IMR-90 (cell line): ENCODE results near the gene FBXO15. TPM values are rescaled to one million over a fixed set of nuclear protein-coding genes. Genes with fewer than 3 reads are reported as not detected.
A peak's percentile ranks its signal among the peaks of the same experiment; 100 is the strongest.

ENCODE experiments used
- ATAC-seq: fragments of 200-7000 bp; cut with Tn5 transposase; 2 replicates; pipeline ENCODE4 v1.9.1; 2020; ENCODE audit warnings: low read depth, mild to moderate bottlenecking, moderate library complexity
- BruUV-seq: library from RNA; stranded (reverse); fragments of 400-500 nt; replicated peaks from 2 replicates; lab custom pipeline; 2021; lab: Mats Ljungman, UMichigan
- CTCF ChIA-PET: fragments of 300-600 bp; formaldehyde crosslinking; extraction: SDS; loops from one replicate; lab custom pipeline; 2021; ENCODE audit warnings: antibody characterized with exemption; lab: Yijun Ruan, JAX
- POLR2A ChIA-PET: fragments of 300-600 bp; sonication (Branson Sonifier 250); formaldehyde crosslinking; loops from one replicate; lab custom pipeline; 2022; ENCODE audit warnings: antibody characterized with exemption; ENCODE audit not compliant: unreplicated experiment; lab: Charles Lee
- DNase-seq: peaks from one replicate; pipeline ENCODE4 v3.0.0; 2013
- H2AFZ ChIP-seq: replicated peaks from 2 replicates; pipeline ENCODE3; 2013; ENCODE audit warnings: low read length, mild to moderate bottlenecking; ENCODE audit not compliant: poor library complexity
- H2AK5ac ChIP-seq: 2 replicates; pipeline ENCODE4 v1.6.1; 2013; ENCODE audit warnings: low read depth, low read length, inconsistent platforms
- H2AK9ac ChIP-seq: replicated peaks from 2 replicates; pipeline ENCODE3; 2013; ENCODE audit warnings: mild to moderate bottlenecking, low read depth, low read length, moderate library complexity; ENCODE audit not compliant: poor library complexity
- H2BK120ac ChIP-seq: 2 replicates; pipeline ENCODE4 v1.6.1; 2013; ENCODE audit warnings: low read depth, low read length, inconsistent platforms
- H2BK15ac ChIP-seq: 3 replicates; pipeline ENCODE4 v1.6.1; 2013; ENCODE audit warnings: low read depth, low read length, inconsistent platforms
- H2BK20ac ChIP-seq: 2 replicates; pipeline ENCODE4 v1.6.1; 2013; ENCODE audit warnings: low read depth, mild to moderate bottlenecking, inconsistent platforms, low read length, moderate library complexity
- H2BK5ac ChIP-seq: 2 replicates; pipeline ENCODE4 v1.6.1; 2013; ENCODE audit warnings: mild to moderate bottlenecking, low read depth, low read length, inconsistent platforms; ENCODE audit not compliant: poor library complexity, severe bottlenecking
- H3K14ac ChIP-seq: replicated peaks from 2 replicates; pipeline ENCODE4 v1.6.1; 2013; ENCODE audit warnings: low read depth, low read length, inconsistent platforms
- H3K18ac ChIP-seq: 2 replicates; pipeline ENCODE4 v1.6.1; 2013; ENCODE audit warnings: low read depth, low read length, control low read depth
- H3K23ac ChIP-seq: 2 replicates; pipeline ENCODE4 v1.6.1; 2013; ENCODE audit warnings: low read depth, low read length, inconsistent platforms
- H3K27ac ChIP-seq: 2 replicates; pipeline ENCODE4 v1.5.1; 2013; ENCODE audit warnings: mild to moderate bottlenecking, control low read depth, low read length; ENCODE audit not compliant: insufficient read depth
- H3K27me3 ChIP-seq: 2 replicates; pipeline ENCODE4 v1.6.1; 2013; ENCODE audit warnings: low read length; ENCODE audit not compliant: control insufficient read depth, insufficient read depth
- H3K36me3 ChIP-seq: 2 replicates; pipeline ENCODE4 v1.6.1; 2013; ENCODE audit warnings: low read length, mixed read lengths; ENCODE audit not compliant: control insufficient read depth, insufficient read depth
- H3K4ac ChIP-seq: 2 replicates; pipeline ENCODE4 v1.6.1; 2013; ENCODE audit warnings: low read depth, low read length, inconsistent platforms
- H3K4me1 ChIP-seq: 2 replicates; pipeline ENCODE4 v1.6.1; 2013; ENCODE audit warnings: low read length, mixed read lengths; ENCODE audit not compliant: control insufficient read depth, insufficient read depth
- H3K4me2 ChIP-seq: 2 replicates; pipeline ENCODE4 v1.6.1; 2013; ENCODE audit warnings: low read depth, mild to moderate bottlenecking, control low read depth, low read length, moderate library complexity
- H3K4me3 ChIP-seq: 2 replicates; pipeline ENCODE4 v1.5.1; 2013; ENCODE audit warnings: low read depth, mild to moderate bottlenecking, control low read depth, low read length, moderate library complexity; ENCODE audit not compliant: insufficient read depth
- H3K56ac ChIP-seq: 2 replicates; pipeline ENCODE4 v1.6.1; 2013; ENCODE audit warnings: low read length, inconsistent platforms; ENCODE audit not compliant: insufficient read depth; ENCODE audit errors: extremely low read depth
- H3K79me1 ChIP-seq, 2 experiments: 2 replicates each; pipeline ENCODE4 v1.6.1; 2013; ENCODE audit warnings: low read length in 2 of 2, inconsistent platforms in 1 of 2, low read depth in 1 of 2
- H3K9ac ChIP-seq: 2 replicates; pipeline ENCODE4 v1.6.1; 2013; ENCODE audit warnings: low read depth, low read length, control low read depth
- H3K9me1 ChIP-seq: 2 replicates; pipeline ENCODE4 v1.6.1; 2013; ENCODE audit warnings: low read length, inconsistent platforms; ENCODE audit not compliant: insufficient read depth
- H3K9me3 ChIP-seq: 2 replicates; pipeline ENCODE4 v1.6.1; 2013; ENCODE audit warnings: low read length; ENCODE audit not compliant: control insufficient read depth, insufficient read depth
- H4K20me1 ChIP-seq: 2 replicates; pipeline ENCODE4 v1.6.1; 2013; ENCODE audit warnings: low read length, inconsistent platforms; ENCODE audit not compliant: insufficient read depth
- H4K5ac ChIP-seq: 2 replicates; pipeline ENCODE4 v1.6.1; 2013; ENCODE audit warnings: mild to moderate bottlenecking, low read depth, low read length, control low read depth
- H4K8ac ChIP-seq, 2 experiments: 2 replicates each; pipeline ENCODE4 v1.6.1; 2013; ENCODE audit warnings: low read depth in 2 of 2, low read length in 2 of 2, control low read depth in 1 of 2, inconsistent platforms in 1 of 2
- H4K91ac ChIP-seq: 2 replicates; pipeline ENCODE4 v1.6.1; 2013; ENCODE audit warnings: low read depth, low read length, inconsistent platforms; ENCODE audit not compliant: insufficient read depth
- CHD1 ChIP-seq: IDR thresholded peaks from 2 replicates; pipeline ENCODE4 v1.6.1; 2012; ENCODE audit warnings: low read depth, low read length, improper control_type of control experiment
- NFE2L2 ChIP-seq: fragments of 150-350 bp; IDR thresholded peaks from 2 replicates; pipeline ENCODE4 v1.6.1; 2016; ENCODE audit warnings: low read depth, mild to moderate bottlenecking, low read length
- POLR2A ChIP-seq: IDR thresholded peaks from 2 replicates; pipeline ENCODE4 v1.6.1; 2012; ENCODE audit warnings: mild to moderate bottlenecking, low read depth, low read length
- WGBS, 2 experiments: methylation state at CpG; one replicate each; pipeline versions ENCODE4 v1.1.5 to v1.1.7; 2013; ENCODE audit warnings: missing lambda C conversion rate in 2 of 2; ENCODE audit not compliant: insufficient read length in 1 of 2; ENCODE audit errors: extremely low coverage in 2 of 2; 5-methylcytosine and 5-hydroxymethylcytosine counted together
- dilution Hi-C: fragments of 300-500 bp; cut with HindIII; formaldehyde crosslinking; loops from one replicate; pipeline ENCODE4 v1.14.3; 2018; ENCODE audit warnings: low sequenced_read_pairs; ENCODE audit not compliant: unreplicated experiment
- in situ Hi-C: fragments of 300-500 bp; cut with MboI; formaldehyde crosslinking; loops from 3 replicates; pipeline ENCODE4 v1.14.3; 2019; ENCODE audit warnings: low sequenced_read_pairs, inconsistent platforms, mixed read lengths
- intact Hi-C: fragments of 100-400 bp; cut with micrococcal nuclease; formaldehyde crosslinking; loops from 2 replicates; pipeline ENCODE4 v1.10.0; 2022
- polyA plus RNA-seq, 3 experiments: library from polyadenylated mRNA; depleted of rRNA; stranded (reverse); fragments of >200 nt; gene quantifications; 2 replicates each; pipeline ENCODE4 v1.2.3, GENCODE V29; 2012; ENCODE audit warnings: low replicate concordance in 1 of 3
- total RNA-seq: library from RNA; depleted of rRNA; stranded (reverse); fragments of >200 nt; gene quantifications from 2 replicates; pipeline ENCODE4 v1.2.3, GENCODE V29; 2012

Gene FBXO15
- total and polyA plus RNA-seq, 2 of the 4 experiments (the other 2 are of a cell fraction) = 0.90 to 2.0 TPM

DNA sequence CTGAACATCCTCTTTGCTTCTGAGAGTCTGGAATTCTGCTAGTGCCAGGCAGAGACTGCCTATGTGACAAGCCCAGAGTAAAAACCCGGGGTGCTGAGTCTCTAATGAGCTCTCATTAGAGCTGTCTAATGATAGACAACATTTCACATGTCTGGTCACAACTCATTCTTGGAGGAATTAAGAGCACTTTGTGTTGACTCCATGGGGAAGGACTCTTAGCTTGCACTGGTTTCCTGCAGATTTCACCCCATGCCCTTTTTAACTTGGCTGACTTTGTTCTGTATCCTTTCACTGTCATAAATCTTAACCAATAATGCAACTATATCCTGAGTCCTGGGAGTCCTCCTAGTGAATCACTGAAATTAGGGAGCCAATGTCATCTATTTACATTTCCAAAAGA, 33.5 kb downstream of the FBXO15 start:
- Histone ChIP-seq H3K79me1 (no peaks in the 10 kb centered on the region), H3K18ac (peak overlapping the region; percentile 39; the same call in 1 of the 2 replicates), H2AK9ac (no peak overlapping the region), H3K9ac (no peak overlapping the region), H2BK120ac (peak overlapping the region; percentile 70), H3K9me1 (peaks cover 7% of the 10 kb centered on the region; the same call in 1 of the 2 replicates), H2BK20ac (peak overlapping the region; percentile 62), H2BK15ac (peak overlapping the region; percentile 34; the same call in 1 of the 3 replicates), H4K8ac (peak overlapping the region; percentile 15 to 66; a peak in 3 of 4 replicates), H3K4me1 (peaks cover 11% of the 10 kb centered on the region), H3K56ac (no peak overlapping the region), H2AK5ac (peak overlapping the region; percentile 57; the same call in 1 of the 2 replicates), H3K9me3 (peaks cover 3% of the 10 kb centered on the region; the same call in 1 of the 2 replicates), H4K5ac (peak overlapping the region; percentile 19; the same call in 1 of the 2 replicates), H4K20me1 (no peaks in the 10 kb centered on the region), H3K27ac (peak overlapping the region; percentile 4; the same call in 1 of the 2 replicates), H3K27me3 (no peaks in the 10 kb centered on the region), H3K23ac (peak overlapping the region; percentile 48; the same call in 1 of the 2 replicates), H2BK5ac (peak overlapping the region; percentile 96), H3K14ac (peak overlapping the region; percentile 58), H2AFZ (peak overlapping the region; percentile 69), H3K4ac (peak overlapping the region; percentile 66), H3K4me2 (peak overlapping the region; percentile 0; the same call in 1 of the 2 replicates), H3K4me3 (no peak overlapping the region), H4K91ac (peak overlapping the region; percentile 44; the same call in 1 of the 2 replicates), H3K36me3 (no peaks in the 10 kb centered on the region)
- in situ Hi-C loops = no loop called here
- TF ChIP-seq CHD1 (no peak), POLR2A (no peak), NFE2L2 (no peak)
- ChIA-PET POLR2A (interaction anchor here (0.6 kb wide), 1 partner anchor 83 kb away, joined by 5 read pairs; no protein-coding TSS in a partner anchor), CTCF (interaction anchor here (0.7 to 1.3 kb wide), 3 partner anchors 25 to 239 kb away, joined by 3 to 6 read pairs (median 3); no protein-coding TSS in a partner anchor)
- WGBS, 2 experiments = no CpG with 5 or more reads among the region's 1 CpG
- intact Hi-C loops = loop anchor here (10.0 kb wide), 3 partner anchors 599 to 1239 kb away; no protein-coding TSS in a partner anchor
- DNase-seq = peak; percentile 24
- dilution Hi-C loops = no loop called here
- no peak for ATAC-seq
- no TSS peak for BruUV-seq
